Natural killer cell (primary cell): ENCODE measurements around the gene DUSP10. TPM values are rescaled to one million over a fixed set of nuclear protein-coding genes. Genes with fewer than 3 reads are reported as not detected.
A peak's percentile ranks its signal among the peaks of the same experiment; 100 is the strongest.

Experiments
- ATAC-seq, 3 donors: fragments of 150-1000 bp in 2 of 3; fragments of 200-7000 bp in 1 of 3; cut with Tn5 transposase; 1 replicate in 1 of 3; 2 replicates in 2 of 3; pipeline ENCODE4 v1.10.0; 2021; ENCODE audit warnings: mild to moderate bottlenecking in 2 of 3, moderate library complexity in 2 of 3
- DNase-seq, 2 donors: peaks; one replicate each; pipeline versions ENCODE4 v3.0.0 to v3.0.0-alpha.2; 2013 to 2021; ENCODE audit warnings: mixed read lengths in 1 of 2
- H3K27ac ChIP-seq: one replicate; pipeline ENCODE4 v1.5.1; 2013; ENCODE audit warnings: mild to moderate bottlenecking, low read length
- H3K27me3 ChIP-seq: one replicate; pipeline ENCODE4 v1.6.1; 2013; ENCODE audit warnings: low read length; ENCODE audit not compliant: control insufficient read depth, insufficient read depth
- H3K36me3 ChIP-seq: one replicate; pipeline ENCODE4 v1.6.1; 2013; ENCODE audit warnings: low read length; ENCODE audit not compliant: control insufficient read depth, insufficient read depth
- H3K4me1 ChIP-seq: one replicate; pipeline ENCODE4 v1.6.1; 2013; ENCODE audit warnings: low read length; ENCODE audit not compliant: control insufficient read depth, insufficient read depth
- H3K4me3 ChIP-seq: one replicate; pipeline ENCODE4 v1.5.1; 2013; ENCODE audit warnings: low read length
- H3K9me3 ChIP-seq: one replicate; pipeline ENCODE4 v1.6.1; 2013; ENCODE audit warnings: low read length; ENCODE audit not compliant: control insufficient read depth, insufficient read depth
- H3K27ac Mint-ChIP-seq, 2 donors: one replicate each; pipeline ENCODE4 v1.8.0; 2022; ENCODE audit warnings: mild to moderate bottlenecking in 2 of 2, mixed read lengths in 2 of 2, moderate library complexity in 1 of 2
- H3K27me3 Mint-ChIP-seq, 2 donors: one replicate each; pipeline ENCODE4 v1.8.0; 2022; ENCODE audit warnings: low read depth in 2 of 2, mixed read lengths in 2 of 2
- H3K36me3 Mint-ChIP-seq: one replicate; pipeline ENCODE4 v1.8.0; 2022; ENCODE audit warnings: mixed read lengths
- H3K4me1 Mint-ChIP-seq, 2 donors: one replicate each; pipeline ENCODE4 v1.8.0; 2022; ENCODE audit warnings: mixed read lengths in 2 of 2
- H3K4me3 Mint-ChIP-seq: one replicate; pipeline ENCODE4 v1.8.0; 2022; ENCODE audit warnings: mild to moderate bottlenecking, moderate library complexity, mixed read lengths
- H3K9me3 Mint-ChIP-seq, 2 donors: one replicate each; pipeline ENCODE4 v1.8.0; 2022; ENCODE audit warnings: mixed read lengths in 2 of 2
- WGBS: methylation state at CpG from one replicate; pipeline ENCODE4 v1.1.7; 2013; ENCODE audit warnings: missing lambda C conversion rate; ENCODE audit not compliant: insufficient coverage; 5-methylcytosine and 5-hydroxymethylcytosine counted together
- intact Hi-C: fragments of 100-400 bp; cut with micrococcal nuclease; formaldehyde crosslinking; loops from one replicate; pipeline ENCODE4 v1.14.2; 2022
- total RNA-seq, 4 donors: library from RNA; stranded (reverse); fragments of 120-200 nt in 1 of 4; gene quantifications; one replicate each; pipeline versions ENCODE4 v1.2.3 to v1.2.4, GENCODE V29; 2013 to 2022
- TF ChIP-seq, protein P1 (sequence below): fragments of 200-600 bp; IDR thresholded peaks from one replicate; pipeline ENCODE4 v1.8.0; 2022; ENCODE audit warnings: antibody characterized with exemption

The DUSP10 gene
- total RNA-seq, 3 donors from 2014 or later (not counting 1 experiment from before 2014, with no cell fraction given), result 109 to 231 (median 210) TPM

DNA sequence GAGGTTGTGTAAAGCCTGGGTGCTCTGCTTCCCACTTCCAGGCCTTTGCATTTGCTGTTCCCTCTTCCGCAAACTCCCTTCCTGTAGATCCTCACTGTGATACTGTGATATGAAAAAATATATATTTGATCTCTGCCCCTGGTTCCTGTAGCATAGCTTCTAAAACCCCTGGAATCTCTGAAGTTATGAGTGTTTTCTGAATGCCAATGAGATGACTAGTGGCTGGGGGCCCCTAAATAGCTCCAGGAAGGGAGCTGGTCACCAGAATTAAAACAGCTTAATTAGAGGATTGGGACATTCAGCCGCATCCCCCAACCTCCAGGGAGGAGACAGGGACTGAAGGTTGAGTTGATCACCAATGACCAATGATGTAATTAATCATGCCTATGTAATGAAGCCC, 21.9 kb downstream of the DUSP10 start:
- Histone ChIP-seq H3K27ac (no peak overlapping the region), H3K4me1 (peaks cover 48% of the 10 kb centered on the region), H3K4me3 (no peak overlapping the region), H3K9me3 (peaks cover 8% of the 10 kb centered on the region), H3K36me3 (peaks cover 7% of the 10 kb centered on the region), H3K27me3 (no peaks in the 10 kb centered on the region)
- H3K4me3 Mint-ChIP-seq, result peak overlapping the region; percentile 17
- peaks cover 89 to 91% of the 10 kb centered on the region in 2 donors for H3K4me1 Mint-ChIP-seq
- H3K36me3 Mint-ChIP-seq, result no peaks in the 10 kb centered on the region
- H3K9me3 Mint-ChIP-seq, result peaks cover 0 to 4% of the 10 kb centered on the region in 2 donors
- TF ChIP-seq, protein P1, sequence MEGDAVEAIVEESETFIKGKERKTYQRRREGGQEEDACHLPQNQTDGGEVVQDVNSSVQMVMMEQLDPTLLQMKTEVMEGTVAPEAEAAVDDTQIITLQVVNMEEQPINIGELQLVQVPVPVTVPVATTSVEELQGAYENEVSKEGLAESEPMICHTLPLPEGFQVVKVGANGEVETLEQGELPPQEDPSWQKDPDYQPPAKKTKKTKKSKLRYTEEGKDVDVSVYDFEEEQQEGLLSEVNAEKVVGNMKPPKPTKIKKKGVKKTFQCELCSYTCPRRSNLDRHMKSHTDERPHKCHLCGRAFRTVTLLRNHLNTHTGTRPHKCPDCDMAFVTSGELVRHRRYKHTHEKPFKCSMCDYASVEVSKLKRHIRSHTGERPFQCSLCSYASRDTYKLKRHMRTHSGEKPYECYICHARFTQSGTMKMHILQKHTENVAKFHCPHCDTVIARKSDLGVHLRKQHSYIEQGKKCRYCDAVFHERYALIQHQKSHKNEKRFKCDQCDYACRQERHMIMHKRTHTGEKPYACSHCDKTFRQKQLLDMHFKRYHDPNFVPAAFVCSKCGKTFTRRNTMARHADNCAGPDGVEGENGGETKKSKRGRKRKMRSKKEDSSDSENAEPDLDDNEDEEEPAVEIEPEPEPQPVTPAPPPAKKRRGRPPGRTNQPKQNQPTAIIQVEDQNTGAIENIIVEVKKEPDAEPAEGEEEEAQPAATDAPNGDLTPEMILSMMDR, result no peak
- intact Hi-C loops, result no loop called here
- peak overlapping the region in 1 of 2 donors; percentile 88 for H3K27ac Mint-ChIP-seq
- DNase-seq (no peak), ATAC-seq (no peak)
- no peaks in the 10 kb centered on the region for H3K27me3 Mint-ChIP-seq
- WGBS, result 100% methylated on average over 2 of the region's 2 CpGs

DNA sequence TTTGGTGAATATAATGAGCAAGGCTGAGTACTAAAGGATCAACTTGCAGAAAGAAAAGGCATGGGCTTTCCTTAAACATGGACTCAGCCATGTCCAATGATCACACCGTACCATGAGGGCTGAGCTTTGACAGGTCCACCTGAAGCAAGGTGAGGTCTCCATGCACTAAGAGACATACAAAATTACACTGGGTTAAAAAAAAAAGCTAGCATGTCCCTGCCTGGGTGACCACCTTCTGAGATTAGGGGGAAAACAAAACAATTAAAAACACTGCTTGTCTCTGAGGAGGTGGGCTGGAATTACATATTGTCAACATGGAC, 22.7 kb downstream of the DUSP10 start:
- H3K27me3 Mint-ChIP-seq, result no peaks in the 10 kb centered on the region
- Histone ChIP-seq H3K36me3 (peaks cover 7% of the 10 kb centered on the region), H3K4me1 (peaks cover 50% of the 10 kb centered on the region), H3K27ac (no peak overlapping the region), H3K9me3 (peaks cover 8% of the 10 kb centered on the region), H3K27me3 (no peaks in the 10 kb centered on the region), H3K4me3 (no peak overlapping the region)
- 100% methylated on average over 1 of the region's 1 CpG for WGBS
- peaks cover 0 to 4% of the 10 kb centered on the region in 2 donors for H3K9me3 Mint-ChIP-seq
- peak overlapping the region in 1 of 2 donors; percentile 88 for H3K27ac Mint-ChIP-seq
- no peak overlapping the region for H3K4me3 Mint-ChIP-seq
- TF ChIP-seq, protein P1, result no peak
- DNase-seq (no peak), ATAC-seq (no peak)
- H3K4me1 Mint-ChIP-seq, result peaks cover 91 to 92% of the 10 kb centered on the region in 2 donors
- H3K36me3 Mint-ChIP-seq, result no peaks in the 10 kb centered on the region
- intact Hi-C loops, result no loop called here

DNA sequence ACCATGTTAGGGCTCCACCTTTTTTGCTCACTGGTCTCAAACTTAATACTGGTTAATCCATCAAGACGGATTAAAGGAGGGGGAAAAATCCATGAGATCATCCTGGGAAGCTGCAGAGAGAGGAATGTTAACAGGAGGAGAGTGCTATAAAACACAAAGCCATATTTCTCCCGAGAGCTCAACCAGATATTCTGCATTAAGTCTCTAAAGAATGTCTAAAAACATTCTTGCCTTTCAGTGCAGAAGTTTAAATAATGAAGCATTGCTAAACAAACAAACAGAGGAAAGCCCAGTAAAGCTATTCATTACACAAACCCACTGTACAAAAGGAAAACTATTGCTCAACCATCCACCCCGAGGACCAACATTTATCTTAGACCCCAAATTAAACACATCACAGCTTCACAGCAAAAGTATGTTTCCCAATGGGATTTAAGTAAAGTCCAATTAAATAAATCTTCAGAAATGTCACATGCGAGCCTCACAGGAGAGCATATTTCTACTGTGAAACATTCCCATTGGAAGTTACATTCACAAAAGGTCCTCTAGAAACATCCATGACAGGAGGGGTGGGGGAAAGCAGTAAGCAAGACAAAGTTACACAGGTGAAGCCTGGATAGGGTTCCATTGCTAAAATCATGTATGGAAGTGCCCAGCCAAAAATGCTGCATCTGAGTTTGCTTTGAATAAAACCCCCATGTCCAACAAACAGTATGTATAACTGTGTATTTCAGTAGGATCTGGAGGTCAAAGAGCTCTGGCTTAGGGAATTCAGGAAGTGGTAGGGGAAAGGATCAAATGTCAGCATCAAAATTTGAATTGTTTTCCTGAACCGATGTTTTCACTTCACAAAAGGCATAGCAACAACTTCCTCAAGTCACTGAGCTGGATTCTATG, 23.3 kb downstream of the DUSP10 start:
- Histone ChIP-seq H3K27ac (no peak overlapping the region), H3K4me3 (no peak overlapping the region), H3K9me3 (peaks cover 4% of the 10 kb centered on the region), H3K36me3 (peaks cover 2% of the 10 kb centered on the region), H3K4me1 (peaks cover 51% of the 10 kb centered on the region), H3K27me3 (no peaks in the 10 kb centered on the region)
- DNase-seq (no peak), ATAC-seq (no peak)
- no peaks in the 10 kb centered on the region for H3K9me3 Mint-ChIP-seq
- intact Hi-C loops, result no loop called here
- no peaks in the 10 kb centered on the region for H3K27me3 Mint-ChIP-seq
- TF ChIP-seq, protein P1, result no peak
- H3K36me3 Mint-ChIP-seq, result no peaks in the 10 kb centered on the region
- peak overlapping the region; percentile 7 for H3K4me3 Mint-ChIP-seq
- WGBS, result 74% methylated on average over 4 of the region's 5 CpGs
- peaks cover 93% of the 10 kb centered on the region in 2 donors for H3K4me1 Mint-ChIP-seq
- H3K27ac Mint-ChIP-seq, result peak overlapping the region; percentile 58 to 88
